ENCODE measurements around the gene TAS2R41. TPM values are rescaled to one million over a fixed set of nuclear protein-coding genes. Genes with fewer than 3 reads are reported as not detected.

Gene TAS2R41
- total RNA-seq, 1 experiment from 2014 or later: not detected

GRCh38 chr7:143505838-143506237, 28.2 kb downstream of the TAS2R41 start:
- no peaks in the 10 kb centered on the region for H3K9me3 ChIP-seq (ENCODE audit: control insufficient read depth, low read depth, low read length)
- H3K27ac ChIP-seq (ENCODE audit: insufficient read length, low read depth, low read length): no peak overlapping the region
- H3K9me3 Mint-ChIP-seq: no peaks in the 10 kb centered on the region; a peak in 1 of 5 replicates
- H3K27me3 ChIP-seq (ENCODE audit: insufficient read depth, low read length): no peaks in the 10 kb centered on the region
- no peak overlapping the region for H3K18ac ChIP-seq (ENCODE audit: insufficient read length, low read depth, low read length)
- H3K9ac ChIP-seq (ENCODE audit: extremely low read depth, insufficient read length, low read length): no peak overlapping the region
- H3K4ac ChIP-seq (ENCODE audit: low read depth, low read length): no peak overlapping the region
- H3K4me1 ChIP-seq (ENCODE audit: insufficient read depth, low read length): no peaks in the 10 kb centered on the region
- H3K23me2 ChIP-seq (ENCODE audit: insufficient read length, low read depth, low read length, poor library complexity, severe bottlenecking): no peaks in the 10 kb centered on the region
- H3K4me1 Mint-ChIP-seq: peaks cover 4 to 7% of the 10 kb centered on the region in 2 experiments
- H3K14ac ChIP-seq (ENCODE audit: insufficient read depth, low read length): no peak overlapping the region
- H2AFZ ChIP-seq (ENCODE audit: low read length): no peak overlapping the region
- H4K91ac ChIP-seq (ENCODE audit: insufficient read length, low read depth, low read length): no peak overlapping the region
- no peak overlapping the region for H4K8ac ChIP-seq (replicated peaks; ENCODE audit: insufficient read length, low read depth, low read length)
- no peak overlapping the region for H2BK5ac ChIP-seq (ENCODE audit: insufficient read length, low read length)
- WGBS (ENCODE audit: extremely low coverage, insufficient read length, low lambda C conversion rate): no CpG with 5 or more reads among the region's 2 CpGs
- no peak overlapping the region for H3T11ph ChIP-seq (ENCODE audit: low read length)
- H3K56ac ChIP-seq (ENCODE audit: insufficient read length, low read depth, low read length): no peak overlapping the region
- H3K79me1 ChIP-seq (ENCODE audit: insufficient read depth, low read depth, low read length, poor library complexity, severe bottlenecking): no peaks in the 10 kb centered on the region
- no peak overlapping the region for H3K4me3 Mint-ChIP-seq
- H2BK120ac ChIP-seq (ENCODE audit: low read depth, low read length, poor library complexity, severe bottlenecking): no peak overlapping the region
- H2BK20ac ChIP-seq (ENCODE audit: low read depth, low read length, poor library complexity, severe bottlenecking): no peak overlapping the region
- no peak for DNase-seq
- no peaks in the 10 kb centered on the region for H4K20me1 ChIP-seq (ENCODE audit: control insufficient read depth, insufficient read depth, insufficient read length)
- no peaks in the 10 kb centered on the region for H3K79me2 ChIP-seq (ENCODE audit: insufficient read depth, low read length)
- H3K4me2 ChIP-seq (ENCODE audit: insufficient read depth, insufficient read length, low read length): no peak overlapping the region
- no peak overlapping the region for H3K27ac Mint-ChIP-seq
- H2BK15ac ChIP-seq (ENCODE audit: low read depth, low read length): no peak overlapping the region
- H4K5ac ChIP-seq (ENCODE audit: insufficient read length, low read depth, low read length): no peak overlapping the region
- no peak overlapping the region for H2BK12ac ChIP-seq (ENCODE audit: insufficient read length, low read depth, low read length)
- H3K27me3 Mint-ChIP-seq (ENCODE audit: low read depth): no peaks in the 10 kb centered on the region
- TF ChIP-seq, protein P1, sequence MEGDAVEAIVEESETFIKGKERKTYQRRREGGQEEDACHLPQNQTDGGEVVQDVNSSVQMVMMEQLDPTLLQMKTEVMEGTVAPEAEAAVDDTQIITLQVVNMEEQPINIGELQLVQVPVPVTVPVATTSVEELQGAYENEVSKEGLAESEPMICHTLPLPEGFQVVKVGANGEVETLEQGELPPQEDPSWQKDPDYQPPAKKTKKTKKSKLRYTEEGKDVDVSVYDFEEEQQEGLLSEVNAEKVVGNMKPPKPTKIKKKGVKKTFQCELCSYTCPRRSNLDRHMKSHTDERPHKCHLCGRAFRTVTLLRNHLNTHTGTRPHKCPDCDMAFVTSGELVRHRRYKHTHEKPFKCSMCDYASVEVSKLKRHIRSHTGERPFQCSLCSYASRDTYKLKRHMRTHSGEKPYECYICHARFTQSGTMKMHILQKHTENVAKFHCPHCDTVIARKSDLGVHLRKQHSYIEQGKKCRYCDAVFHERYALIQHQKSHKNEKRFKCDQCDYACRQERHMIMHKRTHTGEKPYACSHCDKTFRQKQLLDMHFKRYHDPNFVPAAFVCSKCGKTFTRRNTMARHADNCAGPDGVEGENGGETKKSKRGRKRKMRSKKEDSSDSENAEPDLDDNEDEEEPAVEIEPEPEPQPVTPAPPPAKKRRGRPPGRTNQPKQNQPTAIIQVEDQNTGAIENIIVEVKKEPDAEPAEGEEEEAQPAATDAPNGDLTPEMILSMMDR (conservative IDR thresholded peaks at IDR 0.05): no peak
- H2AK5ac ChIP-seq (ENCODE audit: insufficient read length, low read length): no peak overlapping the region
- no peaks in the 10 kb centered on the region for H3K36me3 Mint-ChIP-seq (ENCODE audit: insufficient read depth in 1 of 3, low read depth in 3 of 3)
- no peak overlapping the region for H3K23ac ChIP-seq (ENCODE audit: insufficient read length, low read depth, low read length)
